NOMO-1 treated with dmso at 0.1 percent for 144 hours (cell line): ENCODE data around the gene CDKN1B.

Experiments used
- DNase-seq: peaks from one replicate; lab custom pipeline; 2025; ENCODE audit not compliant: unreplicated experiment; lab: John Stamatoyannopoulos, UW

The CDKN1B gene

GRCh38 chr12:12749433-12749832, 32.3 kb downstream of the CDKN1B start:
- DNase-seq = no peak

GRCh38 chr12:12755923-12756322, 38.8 kb downstream of the CDKN1B start:
- DNase-seq = no peak

GRCh38 chr12:12757121-12757520, 40.0 kb downstream of the CDKN1B start:
- DNase-seq = no peak

GRCh38 chr12:12759234-12759915, 42.2 kb downstream of the CDKN1B start:
- no peak for DNase-seq

- DNase-seq = no peak
Measured at GRCh38 chr12:12764824-12765223, 47.7 kb downstream of the CDKN1B start.

- DNase-seq = no peak
Measured at GRCh38 chr12:12770262-12770661, 53.1 kb downstream of the CDKN1B start.
